C4-2B (cell line): Measurements from ENCODE around the gene ZNF385B.
"Not testable (repeated sequence)": the region's sequence is repeated elsewhere in the genome, so short reads cannot be mapped to it uniquely, and the experiment has no call there.

Source experiments
- H3K27ac ChIP-seq: fragments of 450-650 bp; 2 replicates; pipeline ENCODE4 v1.5.1; 2017
- CTCF ChIP-seq: fragments of 450-650 bp; conservative IDR thresholded peaks from 2 replicates; pipeline ENCODE4 v1.5.1; 2017; ENCODE audit warnings: mild to moderate bottlenecking
- ZFX ChIP-seq: fragments of 450-650 bp; IDR thresholded peaks from 2 replicates; pipeline ENCODE4 v1.6.1; 2017

Gene ZNF385B

GRCh38 chr2:179642462-179642861 lies 218.9 kb downstream of the ZNF385B start:
- TF ChIP-seq ZFX (no peak), CTCF (no peak)
- H3K27ac ChIP-seq = no peak overlapping the region

- H3K27ac ChIP-seq = no peak overlapping the region
- TF ChIP-seq ZFX (no peak), CTCF (no peak)
Observed at GRCh38 chr2:179636995-179637394, 224.4 kb downstream of the ZNF385B start.

GRCh38 chr2:179636100-179636980 lies 225.1 kb downstream of the ZNF385B start:
- no peak overlapping the region for H3K27ac ChIP-seq
- TF ChIP-seq ZFX (no peak), CTCF (no peak)

DNA sequence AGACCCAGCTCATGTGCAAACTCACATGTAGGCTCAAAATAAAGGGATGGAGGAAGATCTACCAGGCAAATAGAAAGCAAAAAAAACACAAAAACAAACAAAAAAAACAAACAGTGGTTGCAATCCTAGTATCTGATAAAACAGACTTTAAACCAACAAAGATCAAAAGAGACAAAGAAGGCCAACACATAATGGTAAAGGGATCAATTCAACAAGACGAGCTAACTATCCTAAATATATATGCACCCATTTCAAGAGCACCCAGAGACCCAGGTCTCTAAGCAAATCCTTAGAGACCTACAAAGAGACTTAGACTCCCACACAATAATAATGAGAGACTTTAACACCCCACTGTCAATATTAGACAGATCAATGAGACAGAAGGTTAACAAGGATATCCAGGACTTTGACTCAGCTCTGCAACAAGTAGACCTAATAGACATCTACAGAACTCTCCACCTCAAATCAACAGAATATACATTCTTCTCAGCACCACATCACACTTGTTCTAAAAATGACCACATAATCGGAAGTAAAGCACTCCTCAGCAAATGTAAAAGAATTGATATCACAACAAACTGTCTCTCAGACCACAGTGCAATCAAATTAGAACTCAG lies 229.5 kb downstream of the ZNF385B start:
- H3K27ac ChIP-seq = not testable (repeated sequence)

GRCh38 chr2:179629776-179630175 lies 231.6 kb downstream of the ZNF385B start:
- H3K27ac ChIP-seq = not testable (repeated sequence)

DNA sequence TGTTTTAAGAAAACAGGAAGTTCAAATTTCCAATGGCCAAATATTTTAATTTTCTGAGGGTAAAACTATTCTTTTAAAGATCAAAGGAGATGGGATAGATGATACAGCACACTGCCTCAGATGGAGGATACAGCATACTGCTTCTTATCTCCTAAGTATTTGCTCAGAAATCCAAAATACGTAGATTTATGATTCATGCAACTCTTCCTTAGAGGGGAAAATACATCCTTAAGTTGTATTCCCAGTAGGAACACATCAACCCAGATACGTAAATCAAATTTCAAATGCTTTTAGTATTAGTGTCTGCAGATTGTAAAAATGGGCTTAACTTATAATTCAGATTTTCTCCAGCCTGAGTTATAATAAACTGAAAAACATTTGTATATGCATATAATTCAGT lies 235.2 kb downstream of the ZNF385B start:
- no peak overlapping the region for H3K27ac ChIP-seq
- TF ChIP-seq ZFX (no peak), CTCF (no peak)

- no peak overlapping the region for H3K27ac ChIP-seq
- no peak for TF ChIP-seq CTCF
Observed at GRCh38 chr2:179622635-179623300, 238.6 kb downstream of the ZNF385B start.

- no peak for TF ChIP-seq CTCF
- no peak for TF ChIP-seq ZFX
- no peak overlapping the region for H3K27ac ChIP-seq
Observed at GRCh38 chr2:179622112-179622511, 239.3 kb downstream of the ZNF385B start.
